Dermis lymphatic vessel endothelial cell (primary cell): ENCODE results near the gene GJA10. TPM values are rescaled to one million over a fixed set of nuclear protein-coding genes. Genes with fewer than 3 reads are reported as not detected.

Experiments
- total RNA-seq: library from RNA; depleted of rRNA; stranded (reverse); fragments of >200 nt; gene quantifications from 2 replicates; pipeline ENCODE4 v1.2.1, GENCODE V29; 2014

Gene GJA10
- not detected in 2 replicates for total RNA-seq

GRCh38 chr6:89894169-89894568, at the start of gene GJA10:
TSS of gene GJA10 (plus strand) at chr6:89894469. CDS start at chr6:89894469, 0 bp downstream.

Other genes with a start within 250 kb of the GJA10 start
- 14.6 and 26.0 TPM in 2 replicates for gene MDN1, start 74.7 kb upstream of the GJA10 start, total RNA-seq
- 11.4 and 13.2 TPM in 2 replicates for gene CASP8AP2, start 64.6 kb upstream of the GJA10 start, total RNA-seq